ENCODE data around the gene NTN1.

DNA sequence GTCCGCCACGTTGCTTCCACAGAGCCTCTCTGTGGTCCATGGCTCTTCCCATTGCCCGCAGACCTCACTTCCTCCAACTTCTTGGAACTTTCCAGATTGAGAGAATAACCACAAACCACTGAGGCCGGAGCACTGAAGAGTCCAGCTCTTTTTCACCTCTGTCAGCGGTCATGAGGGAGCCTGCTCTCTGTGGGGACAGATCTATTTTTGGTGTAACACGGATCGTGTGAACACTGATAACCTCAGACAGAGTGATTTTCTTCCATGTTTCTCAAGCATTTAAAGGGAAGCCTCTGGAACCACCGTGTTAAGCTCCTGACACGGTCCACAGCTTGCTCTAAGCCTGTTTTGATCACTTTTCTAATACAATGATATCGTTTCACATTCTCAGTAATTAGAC is 49.7 kb downstream of the NTN1 start:
- TF ChIP-seq, protein P1, sequence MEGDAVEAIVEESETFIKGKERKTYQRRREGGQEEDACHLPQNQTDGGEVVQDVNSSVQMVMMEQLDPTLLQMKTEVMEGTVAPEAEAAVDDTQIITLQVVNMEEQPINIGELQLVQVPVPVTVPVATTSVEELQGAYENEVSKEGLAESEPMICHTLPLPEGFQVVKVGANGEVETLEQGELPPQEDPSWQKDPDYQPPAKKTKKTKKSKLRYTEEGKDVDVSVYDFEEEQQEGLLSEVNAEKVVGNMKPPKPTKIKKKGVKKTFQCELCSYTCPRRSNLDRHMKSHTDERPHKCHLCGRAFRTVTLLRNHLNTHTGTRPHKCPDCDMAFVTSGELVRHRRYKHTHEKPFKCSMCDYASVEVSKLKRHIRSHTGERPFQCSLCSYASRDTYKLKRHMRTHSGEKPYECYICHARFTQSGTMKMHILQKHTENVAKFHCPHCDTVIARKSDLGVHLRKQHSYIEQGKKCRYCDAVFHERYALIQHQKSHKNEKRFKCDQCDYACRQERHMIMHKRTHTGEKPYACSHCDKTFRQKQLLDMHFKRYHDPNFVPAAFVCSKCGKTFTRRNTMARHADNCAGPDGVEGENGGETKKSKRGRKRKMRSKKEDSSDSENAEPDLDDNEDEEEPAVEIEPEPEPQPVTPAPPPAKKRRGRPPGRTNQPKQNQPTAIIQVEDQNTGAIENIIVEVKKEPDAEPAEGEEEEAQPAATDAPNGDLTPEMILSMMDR (IDR thresholded peaks at IDR 0.05), result no peak
- no peak for TF ChIP-seq POLR2A (IDR thresholded peaks at IDR 0.05)
